C4-2B (cell line): ENCODE measurements around the gene TCAP.

Source experiments
- ZFX ChIP-seq: fragments of 450-650 bp; IDR thresholded peaks from 2 replicates; pipeline ENCODE4 v1.6.1; 2017
- TF ChIP-seq, protein P1 (sequence below): fragments of 450-650 bp; conservative IDR thresholded peaks from 2 replicates; pipeline ENCODE4 v1.5.1; 2017; ENCODE audit warnings: mild to moderate bottlenecking

- TF ChIP-seq, protein P1, sequence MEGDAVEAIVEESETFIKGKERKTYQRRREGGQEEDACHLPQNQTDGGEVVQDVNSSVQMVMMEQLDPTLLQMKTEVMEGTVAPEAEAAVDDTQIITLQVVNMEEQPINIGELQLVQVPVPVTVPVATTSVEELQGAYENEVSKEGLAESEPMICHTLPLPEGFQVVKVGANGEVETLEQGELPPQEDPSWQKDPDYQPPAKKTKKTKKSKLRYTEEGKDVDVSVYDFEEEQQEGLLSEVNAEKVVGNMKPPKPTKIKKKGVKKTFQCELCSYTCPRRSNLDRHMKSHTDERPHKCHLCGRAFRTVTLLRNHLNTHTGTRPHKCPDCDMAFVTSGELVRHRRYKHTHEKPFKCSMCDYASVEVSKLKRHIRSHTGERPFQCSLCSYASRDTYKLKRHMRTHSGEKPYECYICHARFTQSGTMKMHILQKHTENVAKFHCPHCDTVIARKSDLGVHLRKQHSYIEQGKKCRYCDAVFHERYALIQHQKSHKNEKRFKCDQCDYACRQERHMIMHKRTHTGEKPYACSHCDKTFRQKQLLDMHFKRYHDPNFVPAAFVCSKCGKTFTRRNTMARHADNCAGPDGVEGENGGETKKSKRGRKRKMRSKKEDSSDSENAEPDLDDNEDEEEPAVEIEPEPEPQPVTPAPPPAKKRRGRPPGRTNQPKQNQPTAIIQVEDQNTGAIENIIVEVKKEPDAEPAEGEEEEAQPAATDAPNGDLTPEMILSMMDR: no peak
- no peak for TF ChIP-seq ZFX
These were observed 22.0 kb downstream of the TCAP start for GRCh38 chr17:39687101-39687545.
